RCC 7860 (cell line): ENCODE measurements around the gene CDC42BPB.
"Not testable (repeated sequence)": the region's sequence is repeated elsewhere in the genome, so short reads cannot be mapped to it uniquely, and the experiment has no call there.

ENCODE experiments used
- DNase-seq: peaks from one replicate; pipeline ENCODE4 v3.0.0-alpha.2; 2015; ENCODE audit warnings: low spot score
- FAIRE-seq: peaks from 2 replicates; lab custom pipeline; 2012; peaks lifted over from hg19 to GRCh38; lab: Jason Lieb, UNC

The CDC42BPB gene

DNA sequence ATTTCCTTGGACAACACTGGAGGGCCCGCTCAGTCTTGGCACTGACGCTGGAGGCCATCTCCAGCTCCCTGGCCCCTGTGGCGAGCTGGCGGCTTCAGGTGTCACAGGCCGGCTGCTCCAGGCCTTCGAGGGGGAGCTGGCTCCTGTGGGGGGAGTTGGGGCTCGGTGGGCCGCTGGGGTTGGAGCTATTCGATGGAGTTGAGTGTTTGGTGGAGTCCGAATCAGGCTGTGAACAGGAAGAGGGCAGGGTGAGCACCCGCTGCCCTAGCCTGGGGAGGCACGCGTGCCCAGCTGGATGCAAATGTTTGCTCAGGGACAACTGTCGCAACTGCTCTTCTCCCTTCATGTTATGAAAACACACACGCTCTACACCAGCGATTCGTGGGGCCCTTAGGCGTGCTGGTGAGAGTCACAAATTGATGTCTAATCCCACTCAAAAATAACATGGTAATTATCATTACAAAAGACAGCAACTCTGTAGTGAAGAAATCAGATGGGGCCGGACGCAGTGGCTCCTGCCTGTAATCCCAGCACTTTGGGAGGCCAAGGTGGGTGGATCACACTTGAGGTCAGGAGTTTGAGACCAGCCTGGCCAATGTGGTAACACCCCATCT, 123.6 kb downstream of the CDC42BPB start:
- FAIRE-seq, result no peak

DNA sequence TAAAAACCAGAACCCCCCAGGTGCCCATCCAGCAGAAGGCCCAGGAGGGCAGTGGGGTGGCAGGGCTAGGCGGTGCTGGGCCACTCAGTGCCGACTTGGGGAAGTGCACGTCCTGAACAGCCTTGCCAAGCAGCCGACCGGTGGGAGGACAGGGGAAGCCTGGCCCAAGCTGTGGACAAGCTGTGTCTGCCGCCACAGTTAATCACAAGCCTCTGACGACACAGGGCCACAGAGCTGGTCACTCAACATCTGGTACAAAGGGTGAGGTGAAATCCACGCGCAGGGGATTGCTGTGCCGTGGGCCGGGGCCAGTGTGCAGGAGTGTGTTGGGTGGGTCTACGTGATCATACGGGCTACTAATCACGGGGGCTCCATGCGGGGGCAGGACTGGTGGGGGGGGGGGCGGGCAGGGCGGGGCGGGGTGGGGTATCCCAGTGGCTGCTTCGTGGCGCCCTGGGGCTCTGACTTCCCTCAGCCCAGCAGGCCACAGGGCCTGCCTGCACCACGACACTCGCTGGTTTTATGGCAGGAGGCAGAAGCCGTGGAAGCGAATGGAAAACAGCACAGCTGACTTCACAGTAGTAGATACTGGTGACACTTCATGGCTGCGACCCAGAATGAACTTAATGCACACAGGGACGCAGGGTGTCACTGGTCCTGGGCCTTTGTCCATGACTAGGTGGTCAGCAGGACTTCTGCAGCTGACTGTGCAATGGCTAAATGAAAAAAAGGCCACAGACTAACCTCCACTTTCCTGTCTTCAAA, 124.7 kb downstream of the CDC42BPB start:
- DNase-seq (no peak), FAIRE-seq (no peak)

More for the DNA sequence above, 123.6 kb downstream of the CDC42BPB start:
- DNase-seq, result no peak

DNA sequence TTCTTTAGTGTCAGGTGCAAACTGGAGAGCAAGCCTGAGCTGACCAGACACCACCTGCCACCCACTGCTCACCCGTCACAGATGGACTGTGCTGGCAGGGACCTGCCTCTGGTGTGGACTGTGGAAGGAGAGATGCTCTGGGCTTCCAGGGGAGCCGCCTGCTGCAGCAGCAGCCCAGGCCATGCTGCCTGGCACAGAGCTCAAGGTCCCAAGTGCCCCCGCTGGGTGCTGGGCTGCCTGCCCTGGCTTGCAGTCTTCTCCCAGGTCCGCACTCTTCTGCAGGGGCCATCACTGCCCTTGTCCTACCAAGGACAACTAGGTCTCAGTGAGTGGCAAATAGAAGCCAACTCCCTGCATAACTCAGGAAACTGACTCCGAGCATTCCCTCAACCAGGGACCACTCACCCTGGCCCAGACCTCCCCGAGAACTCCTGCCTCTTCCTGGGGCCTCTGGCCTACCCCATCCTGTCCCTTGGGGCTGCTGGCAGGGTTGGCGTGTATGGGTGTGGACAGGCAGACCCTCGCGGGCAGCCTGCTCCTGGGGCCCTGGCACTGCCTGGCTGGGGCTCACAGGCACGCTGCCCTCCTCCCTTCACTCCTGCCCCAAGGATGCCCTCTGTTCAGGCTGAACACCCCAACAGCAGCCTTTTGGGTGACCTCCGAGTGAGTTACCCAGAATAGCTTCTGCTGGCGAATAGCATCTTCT, 125.6 kb downstream of the CDC42BPB start:
- no peak for FAIRE-seq
- DNase-seq, result no peak

DNA sequence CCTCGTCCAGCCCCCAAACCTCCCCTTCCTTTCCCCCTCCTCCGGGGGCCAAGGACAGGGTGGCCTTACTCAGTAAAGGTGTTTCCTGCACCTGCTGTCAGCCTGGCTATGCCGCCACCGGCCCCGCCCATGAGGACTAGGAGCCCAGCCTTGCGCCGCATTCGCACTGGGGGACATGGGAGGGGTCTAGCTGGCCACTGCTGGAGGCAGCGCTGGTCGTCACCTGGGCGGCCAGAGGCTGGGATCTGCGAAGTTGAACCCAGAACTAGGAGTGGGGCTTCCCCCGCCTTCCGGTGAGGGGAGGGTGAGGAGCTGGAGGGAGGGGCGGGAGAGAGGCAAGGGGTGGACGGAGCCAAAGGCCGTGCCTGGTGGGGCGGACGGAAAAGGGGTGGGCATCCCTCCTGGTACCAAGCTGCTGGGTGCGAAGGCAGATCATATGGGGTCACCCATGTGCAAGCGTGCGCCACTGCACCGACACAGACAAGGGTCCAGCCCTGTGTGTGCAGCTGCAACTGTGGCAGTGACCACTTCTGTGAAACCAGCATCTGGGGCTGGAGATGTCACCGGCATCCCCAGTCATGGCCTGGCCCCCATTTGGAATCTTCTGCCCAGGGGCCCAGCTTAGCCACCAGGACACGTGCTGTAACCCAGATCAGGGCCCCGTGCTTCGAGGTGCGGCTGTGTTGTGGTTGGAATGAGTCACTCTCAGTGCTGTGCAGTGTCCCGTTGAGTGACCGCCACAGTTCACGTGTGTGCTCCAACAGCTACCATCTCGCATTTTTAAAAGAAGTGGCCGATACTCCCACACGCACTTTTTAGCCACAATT, 126.4 kb downstream of the CDC42BPB start:
- DNase-seq (peak; percentile 75), FAIRE-seq (peak; percentile 72)

DNA sequence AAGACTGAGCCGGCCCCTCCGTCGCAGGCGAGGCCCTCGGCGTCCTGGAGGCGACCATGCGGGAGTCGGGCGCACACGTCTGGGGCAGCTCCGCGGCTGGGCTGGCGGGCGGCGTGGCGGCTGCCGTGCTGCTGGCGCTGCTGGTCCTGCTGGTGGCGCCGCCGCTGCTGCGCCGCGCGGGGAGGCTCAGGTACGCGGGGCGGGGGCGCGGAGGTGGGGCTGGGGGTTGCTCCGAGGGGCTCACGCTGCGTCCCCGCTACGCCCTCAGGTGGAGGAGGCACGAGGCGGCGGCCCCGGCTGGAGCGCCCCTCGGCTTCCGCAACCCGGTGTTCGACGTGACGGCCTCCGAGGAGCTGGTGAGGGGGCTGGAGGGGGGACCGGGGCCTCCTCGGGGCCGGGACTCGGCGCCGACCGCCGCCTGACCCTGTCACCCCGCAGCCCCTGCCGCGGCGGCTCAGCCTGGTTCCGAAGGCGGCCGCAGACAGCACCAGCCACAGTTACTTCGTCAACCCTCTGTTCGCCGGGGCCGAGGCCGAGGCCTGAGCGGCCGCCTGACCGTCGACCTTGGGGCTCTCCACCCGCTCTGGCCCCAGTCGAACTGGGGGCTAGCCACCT, 127.1 kb downstream of the CDC42BPB start:
- DNase-seq (no peak), FAIRE-seq (no peak)

DNA sequence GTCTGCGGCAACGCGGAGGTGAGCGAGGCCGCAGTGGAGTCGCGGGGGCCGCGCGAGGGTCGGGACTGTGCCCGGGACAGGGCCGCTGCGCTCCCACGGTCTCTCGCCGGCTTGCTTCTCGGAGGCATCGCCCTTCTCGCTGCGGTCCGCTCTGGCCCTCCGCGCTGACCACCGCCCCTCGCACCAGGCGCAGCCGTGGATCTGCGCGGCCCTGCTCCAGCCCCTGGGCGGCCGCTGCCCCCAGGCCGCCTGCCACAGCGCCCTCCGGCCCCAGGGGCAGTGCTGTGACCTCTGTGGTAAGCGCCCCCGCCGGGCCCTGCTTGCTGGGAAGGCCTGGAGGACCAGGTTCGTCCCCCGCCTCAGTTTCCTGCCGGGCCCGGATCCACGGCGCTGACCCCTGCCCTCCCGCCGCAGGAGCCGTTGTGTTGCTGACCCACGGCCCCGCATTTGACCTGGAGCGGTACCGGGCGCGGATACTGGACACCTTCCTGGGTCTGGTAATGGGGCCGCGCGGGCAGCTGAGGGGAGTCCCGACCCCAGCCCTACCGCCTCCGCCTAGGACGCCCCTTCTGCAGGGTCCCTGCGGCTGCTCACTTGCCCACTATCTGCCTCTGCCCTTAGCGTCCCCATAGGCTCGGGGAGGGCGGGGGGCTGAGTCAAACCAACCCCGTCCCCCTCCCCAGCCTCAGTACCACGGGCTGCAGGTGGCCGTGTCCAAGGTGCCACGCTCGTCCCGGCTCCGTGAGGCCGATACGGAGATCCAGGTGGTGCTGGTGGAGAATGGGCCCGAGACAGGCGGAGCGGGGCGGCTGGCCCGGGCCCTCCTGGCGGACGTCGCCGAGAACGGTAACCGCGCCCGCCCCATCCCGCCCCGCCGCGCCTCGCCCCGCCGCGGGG, 127.9 kb downstream of the CDC42BPB start:
- FAIRE-seq, result no peak
- DNase-seq, result no peak

DNA sequence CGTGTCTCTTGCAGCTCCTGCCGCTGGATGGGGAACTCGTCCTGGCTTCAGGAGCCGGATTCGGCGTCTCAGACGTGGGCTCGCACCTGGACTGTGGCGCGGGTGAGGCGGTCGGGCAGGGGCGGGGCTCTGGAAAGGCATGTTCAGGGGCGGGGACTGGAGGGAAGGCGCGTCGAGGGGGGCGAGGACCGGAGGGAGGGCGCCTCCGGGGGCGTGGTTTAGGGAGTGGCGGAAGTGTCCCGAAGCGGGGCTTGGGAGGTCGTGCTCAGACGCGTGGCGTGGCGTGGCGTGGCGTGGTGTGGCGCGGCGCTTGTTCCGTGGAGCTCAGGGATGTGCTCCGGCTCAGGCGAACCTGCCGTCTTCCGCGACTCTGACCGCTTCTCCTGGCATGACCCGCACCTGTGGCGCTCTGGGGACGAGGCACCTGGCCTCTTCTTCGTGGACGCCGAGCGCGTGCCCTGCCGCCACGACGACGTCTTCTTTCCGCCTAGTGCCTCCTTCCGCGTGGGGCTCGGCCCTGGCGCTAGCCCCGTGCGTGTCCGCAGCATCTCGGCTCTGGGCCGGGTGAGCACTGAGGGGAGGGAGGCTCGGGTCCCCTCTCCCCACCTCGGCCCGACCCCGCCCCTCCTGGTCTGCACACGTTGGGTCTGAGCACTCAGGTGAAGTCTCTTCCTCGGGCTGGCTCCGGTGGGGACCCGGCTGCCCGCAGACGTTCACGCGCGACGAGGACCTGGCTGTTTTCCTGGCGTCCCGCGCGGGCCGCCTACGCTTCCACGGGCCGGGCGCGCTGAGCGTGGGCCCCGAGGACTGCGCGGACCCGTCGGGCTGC, 128.7 kb downstream of the CDC42BPB start:
- DNase-seq (no peak), FAIRE-seq (no peak)

DNA sequence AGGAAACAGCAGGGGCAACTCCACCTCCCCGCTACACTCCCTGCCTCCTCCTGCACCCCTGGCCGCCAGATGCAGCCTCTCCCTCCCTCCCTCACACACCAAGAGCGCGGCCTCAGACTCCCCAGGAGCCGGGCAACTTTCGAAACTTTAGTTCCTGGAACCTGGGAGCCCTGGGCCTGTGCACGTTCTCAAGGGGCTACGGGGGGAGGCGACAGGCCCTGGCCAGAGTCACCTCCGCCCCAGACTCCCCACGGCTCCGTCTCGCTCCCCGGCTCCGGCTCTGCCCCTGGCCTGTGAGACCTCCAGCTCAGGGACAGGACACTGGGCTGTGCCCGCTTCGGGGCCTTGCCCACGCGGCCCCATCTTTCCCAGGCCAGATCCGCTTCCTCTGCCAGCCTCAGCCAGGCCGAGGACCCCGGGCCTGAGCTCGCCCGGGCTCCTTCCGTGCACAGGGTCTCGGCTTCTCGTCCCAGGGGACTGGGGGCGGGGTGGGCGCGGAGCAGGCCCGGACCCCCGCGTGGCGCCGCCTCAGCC, 129.4 kb downstream of the CDC42BPB start:
- FAIRE-seq (no peak), DNase-seq (no peak)

DNA sequence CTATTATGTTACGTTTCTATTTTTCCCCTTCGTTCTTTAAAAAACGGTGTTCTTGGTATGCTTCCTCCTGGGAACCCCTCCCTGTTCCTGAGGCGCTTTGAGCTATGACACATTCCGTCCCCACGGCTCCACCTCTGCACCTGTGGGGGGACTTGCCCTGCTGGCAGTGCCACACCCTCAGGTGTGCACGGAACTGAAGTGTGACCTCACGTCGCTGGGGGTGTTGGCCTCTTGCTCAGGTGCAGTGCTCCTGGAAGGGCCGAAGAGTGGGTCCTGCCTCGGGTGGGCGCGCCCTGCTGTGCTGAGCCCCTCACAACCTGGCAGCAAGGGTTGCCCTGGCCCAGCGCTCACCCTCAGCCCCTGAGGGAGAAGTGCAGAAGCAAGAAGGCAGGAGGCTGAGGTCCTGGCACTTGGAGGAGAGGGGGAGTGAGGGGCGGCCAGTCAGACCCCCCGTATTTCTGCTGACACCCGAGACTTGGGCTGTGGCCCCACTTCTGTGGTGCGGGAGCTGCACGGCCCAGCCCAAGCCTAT, 129.9 kb downstream of the CDC42BPB start:
- FAIRE-seq (no peak), DNase-seq (no peak)

DNA sequence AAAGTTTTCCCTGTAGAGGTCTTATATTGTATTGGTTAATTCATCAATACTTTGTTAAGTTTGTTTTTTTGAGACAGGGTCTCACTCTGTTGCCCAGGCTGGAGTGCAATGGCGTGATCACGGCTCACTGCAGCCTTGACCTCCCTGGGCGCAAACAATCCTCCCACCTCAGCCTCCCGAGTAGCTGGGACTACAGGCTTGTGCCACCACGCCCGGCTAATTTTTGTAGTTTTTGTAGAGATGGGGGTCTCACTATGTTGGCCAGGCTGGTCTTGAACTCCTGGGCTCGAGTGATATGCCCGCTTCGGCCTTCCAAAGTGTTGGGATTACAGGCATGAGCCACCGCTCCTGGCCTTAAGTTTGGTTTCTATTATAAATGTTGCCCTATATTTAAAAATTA, 130.5 kb downstream of the CDC42BPB start:
- not testable (repeated sequence) for FAIRE-seq, DNase-seq

DNA sequence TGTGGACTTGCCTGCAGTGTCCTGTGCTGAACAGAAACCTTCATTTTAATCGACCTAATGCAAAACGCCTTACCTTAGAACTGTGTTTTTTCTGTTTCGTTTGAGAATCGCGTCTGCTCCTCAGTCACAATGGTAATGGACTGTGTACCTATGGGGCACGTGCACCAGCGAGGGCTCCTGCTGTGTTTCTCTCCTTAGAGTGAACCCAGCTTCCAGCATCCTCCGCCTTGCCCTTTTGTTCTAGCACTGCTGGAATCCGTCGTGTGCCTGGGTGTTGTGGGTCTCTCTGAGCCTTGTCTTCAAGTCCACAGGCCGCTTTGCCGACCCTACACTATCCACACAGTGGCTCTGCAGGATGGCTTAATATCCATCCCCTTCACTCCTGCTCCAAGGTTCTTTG, 131.2 kb downstream of the CDC42BPB start:
- no peak for DNase-seq
- no peak for FAIRE-seq

DNA sequence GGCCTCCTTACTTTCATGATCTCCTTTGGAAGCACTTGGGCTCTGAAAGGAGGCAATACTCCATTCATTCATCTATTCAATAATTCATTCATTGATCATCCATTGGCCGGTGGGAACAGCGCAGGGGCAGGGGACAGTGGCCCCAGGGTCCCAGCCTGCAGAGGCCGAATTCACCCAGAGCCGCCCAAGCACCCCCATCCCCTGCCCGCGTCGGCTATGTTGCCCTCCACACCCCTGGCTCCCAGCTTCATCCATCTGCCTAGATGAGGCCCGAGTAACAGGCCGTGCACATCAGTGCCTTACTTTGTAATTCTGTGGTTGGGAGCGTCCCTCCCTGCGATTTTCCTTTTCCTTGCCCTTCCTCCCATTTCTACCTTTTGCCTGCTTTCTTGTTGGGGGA, 131.7 kb downstream of the CDC42BPB start:
- FAIRE-seq, result no peak

DNA sequence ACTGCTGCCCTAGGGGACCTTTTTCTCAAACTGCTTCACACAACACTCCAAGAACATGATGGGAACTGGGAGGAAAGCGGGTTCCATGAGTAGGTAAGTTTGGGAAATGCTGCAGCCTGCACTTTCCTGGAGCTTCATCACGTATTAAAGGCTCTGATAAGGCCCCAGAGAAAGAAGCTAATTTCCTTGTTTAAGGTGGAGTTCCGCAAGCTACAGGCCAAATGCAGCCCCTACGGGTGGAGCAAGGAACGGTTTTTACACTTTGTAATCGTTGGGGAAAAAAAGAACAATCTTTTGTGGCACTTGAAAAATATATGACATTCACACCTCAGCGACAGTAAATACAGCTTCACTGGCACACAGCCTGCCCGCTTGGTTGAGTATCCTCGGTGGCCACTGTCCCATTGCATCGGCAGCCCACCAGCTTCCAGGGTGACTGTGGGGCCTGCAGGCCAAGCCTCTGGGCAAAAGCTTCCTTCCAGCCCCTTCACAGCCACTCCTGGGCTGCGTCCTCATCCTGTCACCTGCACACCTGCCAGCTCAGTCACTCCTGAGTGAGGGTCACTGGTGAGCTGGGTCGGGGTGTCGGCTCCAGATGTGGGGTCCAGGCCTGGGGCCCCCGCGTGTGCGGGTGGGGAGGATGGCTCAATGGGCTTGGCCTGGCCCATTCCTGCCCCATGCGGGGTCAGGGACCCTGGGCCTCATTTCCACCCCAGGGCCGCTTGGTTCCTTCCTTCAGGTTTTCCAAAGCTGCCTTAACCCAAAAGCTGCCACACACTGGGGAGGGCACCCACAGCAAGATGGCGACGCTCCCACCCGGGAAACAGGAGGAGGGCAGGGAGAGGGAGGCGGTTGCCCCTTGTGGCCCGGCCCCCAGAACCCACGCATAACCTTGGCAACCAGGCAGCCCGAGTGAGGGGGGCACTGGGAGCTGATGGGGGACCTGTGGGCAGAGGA, 132.4 kb downstream of the CDC42BPB start:
- DNase-seq, result no peak
- no peak for FAIRE-seq

More for the DNA sequence above, 131.7 kb downstream of the CDC42BPB start:
- no peak for DNase-seq

DNA sequence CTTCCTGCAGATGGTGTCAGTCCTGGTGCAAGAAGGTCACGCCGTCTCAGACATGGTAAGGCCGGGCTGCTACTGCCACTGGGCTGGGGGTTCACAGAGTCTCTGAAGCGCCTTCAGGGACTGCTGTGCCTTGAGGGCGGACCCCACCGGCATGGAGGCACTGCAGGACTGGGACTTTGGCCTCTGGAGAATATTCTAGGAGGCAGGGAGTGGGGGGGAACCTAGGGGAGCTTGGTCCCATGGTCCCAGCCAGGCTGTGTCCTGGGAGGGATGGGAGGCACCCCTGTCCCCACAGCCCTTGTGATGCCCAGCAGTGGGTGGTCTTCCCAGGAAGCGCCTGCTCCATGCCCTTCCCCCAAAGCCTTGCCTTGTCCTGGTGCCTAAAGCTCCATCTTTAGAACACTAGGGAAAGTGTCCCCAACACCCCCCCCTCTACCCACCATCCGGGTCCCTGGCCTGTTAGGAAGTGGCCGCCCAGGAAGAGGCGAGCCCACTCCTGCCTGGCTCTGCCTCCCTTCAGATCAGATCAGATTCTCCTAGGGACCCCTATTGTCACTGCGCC, 133.3 kb downstream of the CDC42BPB start:
- DNase-seq (no peak), FAIRE-seq (no peak)

DNA sequence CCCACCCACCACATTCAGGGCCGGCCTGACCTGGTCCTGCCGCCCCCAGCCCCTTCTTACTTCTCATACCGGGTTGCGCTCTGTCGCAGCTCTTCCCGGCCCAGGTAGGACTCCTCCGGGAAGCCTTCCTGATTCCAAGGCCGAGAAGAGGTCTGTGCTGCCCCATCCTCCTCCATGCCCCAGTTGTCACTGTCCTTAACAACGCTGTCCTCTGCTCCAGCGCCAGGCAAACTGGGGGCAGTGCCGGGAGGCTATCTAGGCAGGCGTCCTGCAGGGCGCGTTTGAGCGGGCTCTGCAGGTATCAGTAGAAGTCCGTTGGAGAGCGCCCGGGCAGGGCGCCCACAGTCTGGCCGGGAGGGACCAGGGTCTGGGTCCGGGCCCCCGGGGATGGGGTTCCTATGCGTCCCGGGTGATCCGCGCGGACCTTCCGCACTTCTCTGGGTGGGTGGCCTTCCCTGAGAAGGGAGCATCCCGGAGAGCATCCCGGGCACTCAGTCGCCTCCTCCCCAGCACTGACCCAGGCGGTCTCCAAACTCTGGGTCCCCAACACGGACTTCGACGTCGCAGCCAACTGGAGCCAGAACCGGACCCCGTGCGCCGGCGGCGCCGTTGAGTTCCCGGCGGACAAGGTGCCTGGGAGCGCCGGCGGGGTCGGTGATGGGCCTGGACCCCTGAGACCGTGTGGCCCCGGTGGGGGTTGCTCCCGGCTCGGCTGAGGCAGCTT, 134.0 kb downstream of the CDC42BPB start:
- FAIRE-seq (no peak), DNase-seq (no peak)
